Measurements from ENCODE around the gene HVCN1. TPM values are rescaled to one million over a fixed set of nuclear protein-coding genes. Genes with fewer than 3 reads are reported as not detected.

The HVCN1 gene
- total and polyA plus RNA-seq, 2 of the 8 experiments (the other 6 are each of a cell fraction or from before 2014, with no cell fraction given): 5.8 to 11.2 TPM

- TF ChIP-seq, protein P1, sequence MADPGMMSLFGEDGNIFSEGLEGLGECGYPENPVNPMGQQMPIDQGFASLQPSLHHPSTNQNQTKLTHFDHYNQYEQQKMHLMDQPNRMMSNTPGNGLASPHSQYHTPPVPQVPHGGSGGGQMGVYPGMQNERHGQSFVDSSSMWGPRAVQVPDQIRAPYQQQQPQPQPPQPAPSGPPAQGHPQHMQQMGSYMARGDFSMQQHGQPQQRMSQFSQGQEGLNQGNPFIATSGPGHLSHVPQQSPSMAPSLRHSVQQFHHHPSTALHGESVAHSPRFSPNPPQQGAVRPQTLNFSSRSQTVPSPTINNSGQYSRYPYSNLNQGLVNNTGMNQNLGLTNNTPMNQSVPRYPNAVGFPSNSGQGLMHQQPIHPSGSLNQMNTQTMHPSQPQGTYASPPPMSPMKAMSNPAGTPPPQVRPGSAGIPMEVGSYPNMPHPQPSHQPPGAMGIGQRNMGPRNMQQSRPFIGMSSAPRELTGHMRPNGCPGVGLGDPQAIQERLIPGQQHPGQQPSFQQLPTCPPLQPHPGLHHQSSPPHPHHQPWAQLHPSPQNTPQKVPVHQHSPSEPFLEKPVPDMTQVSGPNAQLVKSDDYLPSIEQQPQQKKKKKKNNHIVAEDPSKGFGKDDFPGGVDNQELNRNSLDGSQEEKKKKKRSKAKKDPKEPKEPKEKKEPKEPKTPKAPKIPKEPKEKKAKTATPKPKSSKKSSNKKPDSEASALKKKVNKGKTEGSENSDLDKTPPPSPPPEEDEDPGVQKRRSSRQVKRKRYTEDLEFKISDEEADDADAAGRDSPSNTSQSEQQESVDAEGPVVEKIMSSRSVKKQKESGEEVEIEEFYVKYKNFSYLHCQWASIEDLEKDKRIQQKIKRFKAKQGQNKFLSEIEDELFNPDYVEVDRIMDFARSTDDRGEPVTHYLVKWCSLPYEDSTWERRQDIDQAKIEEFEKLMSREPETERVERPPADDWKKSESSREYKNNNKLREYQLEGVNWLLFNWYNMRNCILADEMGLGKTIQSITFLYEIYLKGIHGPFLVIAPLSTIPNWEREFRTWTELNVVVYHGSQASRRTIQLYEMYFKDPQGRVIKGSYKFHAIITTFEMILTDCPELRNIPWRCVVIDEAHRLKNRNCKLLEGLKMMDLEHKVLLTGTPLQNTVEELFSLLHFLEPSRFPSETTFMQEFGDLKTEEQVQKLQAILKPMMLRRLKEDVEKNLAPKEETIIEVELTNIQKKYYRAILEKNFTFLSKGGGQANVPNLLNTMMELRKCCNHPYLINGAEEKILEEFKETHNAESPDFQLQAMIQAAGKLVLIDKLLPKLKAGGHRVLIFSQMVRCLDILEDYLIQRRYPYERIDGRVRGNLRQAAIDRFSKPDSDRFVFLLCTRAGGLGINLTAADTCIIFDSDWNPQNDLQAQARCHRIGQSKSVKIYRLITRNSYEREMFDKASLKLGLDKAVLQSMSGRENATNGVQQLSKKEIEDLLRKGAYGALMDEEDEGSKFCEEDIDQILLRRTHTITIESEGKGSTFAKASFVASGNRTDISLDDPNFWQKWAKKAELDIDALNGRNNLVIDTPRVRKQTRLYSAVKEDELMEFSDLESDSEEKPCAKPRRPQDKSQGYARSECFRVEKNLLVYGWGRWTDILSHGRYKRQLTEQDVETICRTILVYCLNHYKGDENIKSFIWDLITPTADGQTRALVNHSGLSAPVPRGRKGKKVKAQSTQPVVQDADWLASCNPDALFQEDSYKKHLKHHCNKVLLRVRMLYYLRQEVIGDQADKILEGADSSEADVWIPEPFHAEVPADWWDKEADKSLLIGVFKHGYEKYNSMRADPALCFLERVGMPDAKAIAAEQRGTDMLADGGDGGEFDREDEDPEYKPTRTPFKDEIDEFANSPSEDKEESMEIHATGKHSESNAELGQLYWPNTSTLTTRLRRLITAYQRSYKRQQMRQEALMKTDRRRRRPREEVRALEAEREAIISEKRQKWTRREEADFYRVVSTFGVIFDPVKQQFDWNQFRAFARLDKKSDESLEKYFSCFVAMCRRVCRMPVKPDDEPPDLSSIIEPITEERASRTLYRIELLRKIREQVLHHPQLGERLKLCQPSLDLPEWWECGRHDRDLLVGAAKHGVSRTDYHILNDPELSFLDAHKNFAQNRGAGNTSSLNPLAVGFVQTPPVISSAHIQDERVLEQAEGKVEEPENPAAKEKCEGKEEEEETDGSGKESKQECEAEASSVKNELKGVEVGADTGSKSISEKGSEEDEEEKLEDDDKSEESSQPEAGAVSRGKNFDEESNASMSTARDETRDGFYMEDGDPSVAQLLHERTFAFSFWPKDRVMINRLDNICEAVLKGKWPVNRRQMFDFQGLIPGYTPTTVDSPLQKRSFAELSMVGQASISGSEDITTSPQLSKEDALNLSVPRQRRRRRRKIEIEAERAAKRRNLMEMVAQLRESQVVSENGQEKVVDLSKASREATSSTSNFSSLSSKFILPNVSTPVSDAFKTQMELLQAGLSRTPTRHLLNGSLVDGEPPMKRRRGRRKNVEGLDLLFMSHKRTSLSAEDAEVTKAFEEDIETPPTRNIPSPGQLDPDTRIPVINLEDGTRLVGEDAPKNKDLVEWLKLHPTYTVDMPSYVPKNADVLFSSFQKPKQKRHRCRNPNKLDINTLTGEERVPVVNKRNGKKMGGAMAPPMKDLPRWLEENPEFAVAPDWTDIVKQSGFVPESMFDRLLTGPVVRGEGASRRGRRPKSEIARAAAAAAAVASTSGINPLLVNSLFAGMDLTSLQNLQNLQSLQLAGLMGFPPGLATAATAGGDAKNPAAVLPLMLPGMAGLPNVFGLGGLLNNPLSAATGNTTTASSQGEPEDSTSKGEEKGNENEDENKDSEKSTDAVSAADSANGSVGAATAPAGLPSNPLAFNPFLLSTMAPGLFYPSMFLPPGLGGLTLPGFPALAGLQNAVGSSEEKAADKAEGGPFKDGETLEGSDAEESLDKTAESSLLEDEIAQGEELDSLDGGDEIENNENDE (IDR thresholded peaks at IDR 0.05; ENCODE audit: insufficient replicate concordance, low read length): no peak
- TF ChIP-seq CTBP2 (IDR thresholded peaks at IDR 0.05; ENCODE audit: borderline replicate concordance, insufficient read depth, insufficient read length, low read length): no peak
- no peak for TF ChIP-seq ATF2 (IDR thresholded peaks at IDR 0.05; ENCODE audit: low read length)
- no peak for TF ChIP-seq GTF2F1 (IDR thresholded peaks at IDR 0.05; ENCODE audit: borderline replicate concordance, low read depth, low read length)
- TF ChIP-seq POU5F1 (IDR thresholded peaks at IDR 0.05; ENCODE audit: low read depth, low read length): no peak
- TF ChIP-seq SIN3A (conservative IDR thresholded peaks at IDR 0.05 in 1 of 2, IDR thresholded peaks at IDR 0.05 in 1 of 2; ENCODE audit: low read depth in 1 of 2, low read length in 2 of 2): no peak
- no peak for TF ChIP-seq BCL11A (IDR thresholded peaks at IDR 0.05; ENCODE audit: low read depth in 2 of 2, low read length in 2 of 2)
- no peak for TF ChIP-seq EP300 (IDR thresholded peaks at IDR 0.05; ENCODE audit: borderline replicate concordance in 1 of 2, low read depth in 2 of 2, low read length in 2 of 2)
- TF ChIP-seq RAD21 (IDR thresholded peaks at IDR 0.05 in 1 of 2, conservative IDR thresholded peaks at IDR 0.05 in 1 of 2; ENCODE audit: low read depth in 2 of 2, low read length in 2 of 2): no peak
Measured at GRCh38 chr12:110606253-110606611, 82.7 kb downstream of the HVCN1 start (continued).

Measured in H1 (cell line).